ENCODE data around the gene SLC1A7. TPM values are rescaled to one million over a fixed set of nuclear protein-coding genes. Genes with fewer than 3 reads are reported as not detected.

SLC1A7 gene
- total and polyA plus RNA-seq, 2 of the 13 experiments (the other 11 are each of a cell fraction or from before 2014, with no cell fraction given), result 0.04 to 2.0 TPM

DNA sequence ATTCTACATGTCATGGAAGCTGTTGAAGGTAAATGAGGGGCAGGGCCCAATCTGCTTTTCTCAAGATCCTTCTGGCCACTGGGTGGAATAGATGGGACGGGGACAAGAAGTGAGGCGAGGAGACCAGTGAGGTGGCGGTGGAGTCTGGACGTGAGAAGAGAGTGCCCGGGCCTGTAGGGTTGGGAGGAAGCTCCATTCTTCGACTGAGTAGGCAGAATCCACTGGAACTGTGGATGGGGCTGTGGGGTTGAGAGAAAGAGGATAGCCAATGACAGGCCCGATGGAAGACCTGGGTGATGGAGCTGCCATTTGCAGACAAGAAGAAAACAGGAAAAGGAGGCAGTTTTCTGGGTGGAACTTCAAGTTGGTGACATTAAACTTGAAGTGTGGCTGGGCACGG lies 10.3 kb downstream of the SLC1A7 start (continued):
- TF ChIP-seq ZHX2 (IDR thresholded peaks at IDR 0.05; ENCODE audit: low read depth), result no peak
- TF ChIP-seq ZHX2 (CRISPR knock-in tag; IDR thresholded peaks at IDR 0.05; ENCODE audit: borderline replicate concordance), result no peak
- TF ChIP-seq FLYWCH1 (CRISPR knock-in tag; IDR thresholded peaks at IDR 0.05), result no peak

- in situ Hi-C loops (cut with HindIII; ENCODE audit: extremely low pct_ligation_motif_present, low pct_unique_long_range_greater_than_20kb), result no loop called here
- Histone ChIP-seq H3K27me3 (ENCODE audit: control insufficient read depth in 1 of 2, insufficient read depth in 2 of 2, low read length in 2 of 2) (peaks cover 3 to 5% of the 10 kb centered on the region in 2 experiments; a peak in 3 of 5 replicates), H4K20me1 (ENCODE audit: insufficient read depth, low read length) (no peaks in the 10 kb centered on the region), H3K9ac (ENCODE audit: insufficient read depth, low read depth, low read length) (no peak overlapping the region), H3K27ac (ENCODE audit: extremely low read length, insufficient read depth, low read length) (peak overlapping the region; percentile 19), H3K4me1 (ENCODE audit: insufficient read depth, low read length) (peaks cover 77% of the 10 kb centered on the region), H3K4me3 (replicated peaks in 1 of 3; ENCODE audit: insufficient read depth in 1 of 3, low read depth in 2 of 3, low read length in 3 of 3) (no peak overlapping the region), H3K9me3 (ENCODE audit: low read length) (no peaks in the 10 kb centered on the region), H3K36me3 (replicated peaks in 1 of 2; ENCODE audit: control insufficient read depth in 1 of 2, insufficient read depth in 2 of 2, low read length in 2 of 2) (no peaks in the 10 kb centered on the region), H2AFZ (ENCODE audit: low read length) (no peak overlapping the region), H3K4me2 (ENCODE audit: low read depth, low read length) (peak overlapping the region; percentile 40), H3K79me2 (ENCODE audit: insufficient read depth, low read length) (no peaks in the 10 kb centered on the region)
- no peak for FAIRE-seq
- no TSS peak for BruUV-seq (replicated peaks)
- WGBS (ENCODE audit: low lambda C conversion rate), result 47% methylated on average over 2 of the region's 2 CpGs
- ChIA-PET POLR2A (interaction anchor here (0.9 to 2.9 kb wide), 6 partner anchors 10 to 51 kb away, joined by 3 to 16 read pairs (median 6); no protein-coding TSS in a partner anchor), CTCF (ENCODE audit: low intra/inter-chr PET ratio, low total read pairs) (no interaction called here)
- TF ChIP-seq FOXA3 (CRISPR knock-in tag; IDR thresholded peaks at IDR 0.05) (no peak), SMARCE1 (IDR thresholded peaks at IDR 0.05; ENCODE audit: borderline replicate concordance) (no peak), ZKSCAN1 (IDR thresholded peaks at IDR 0.05; ENCODE audit: low read length) (peak; percentile 45; the same call in 1 of the 2 replicates), HNRNPLL (IDR thresholded peaks at IDR 0.05; ENCODE audit: low read depth, low read length, poor library complexity, severe bottlenecking) (no peak), HHEX (CRISPR knock-in tag; IDR thresholded peaks at IDR 0.05) (no peak), ZNF546 (CRISPR knock-in tag; conservative IDR thresholded peaks at IDR 0.05) (no peak), PHF21A (CRISPR knock-in tag; IDR thresholded peaks at IDR 0.05) (no peak)
- TF ChIP-seq, protein P1, sequence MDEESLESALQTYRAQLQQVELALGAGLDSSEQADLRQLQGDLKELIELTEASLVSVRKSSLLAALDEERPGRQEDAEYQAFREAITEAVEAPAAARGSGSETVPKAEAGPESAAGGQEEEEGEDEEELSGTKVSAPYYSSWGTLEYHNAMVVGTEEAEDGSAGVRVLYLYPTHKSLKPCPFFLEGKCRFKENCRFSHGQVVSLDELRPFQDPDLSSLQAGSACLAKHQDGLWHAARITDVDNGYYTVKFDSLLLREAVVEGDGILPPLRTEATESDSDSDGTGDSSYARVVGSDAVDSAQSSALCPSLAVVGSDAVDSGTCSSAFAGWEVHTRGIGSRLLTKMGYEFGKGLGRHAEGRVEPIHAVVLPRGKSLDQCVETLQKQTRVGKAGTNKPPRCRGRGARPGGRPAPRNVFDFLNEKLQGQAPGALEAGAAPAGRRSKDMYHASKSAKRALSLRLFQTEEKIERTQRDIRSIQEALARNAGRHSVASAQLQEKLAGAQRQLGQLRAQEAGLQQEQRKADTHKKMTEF (CRISPR knock-in tag; IDR thresholded peaks at IDR 0.05), result no peak
- TF ChIP-seq, protein P2, sequence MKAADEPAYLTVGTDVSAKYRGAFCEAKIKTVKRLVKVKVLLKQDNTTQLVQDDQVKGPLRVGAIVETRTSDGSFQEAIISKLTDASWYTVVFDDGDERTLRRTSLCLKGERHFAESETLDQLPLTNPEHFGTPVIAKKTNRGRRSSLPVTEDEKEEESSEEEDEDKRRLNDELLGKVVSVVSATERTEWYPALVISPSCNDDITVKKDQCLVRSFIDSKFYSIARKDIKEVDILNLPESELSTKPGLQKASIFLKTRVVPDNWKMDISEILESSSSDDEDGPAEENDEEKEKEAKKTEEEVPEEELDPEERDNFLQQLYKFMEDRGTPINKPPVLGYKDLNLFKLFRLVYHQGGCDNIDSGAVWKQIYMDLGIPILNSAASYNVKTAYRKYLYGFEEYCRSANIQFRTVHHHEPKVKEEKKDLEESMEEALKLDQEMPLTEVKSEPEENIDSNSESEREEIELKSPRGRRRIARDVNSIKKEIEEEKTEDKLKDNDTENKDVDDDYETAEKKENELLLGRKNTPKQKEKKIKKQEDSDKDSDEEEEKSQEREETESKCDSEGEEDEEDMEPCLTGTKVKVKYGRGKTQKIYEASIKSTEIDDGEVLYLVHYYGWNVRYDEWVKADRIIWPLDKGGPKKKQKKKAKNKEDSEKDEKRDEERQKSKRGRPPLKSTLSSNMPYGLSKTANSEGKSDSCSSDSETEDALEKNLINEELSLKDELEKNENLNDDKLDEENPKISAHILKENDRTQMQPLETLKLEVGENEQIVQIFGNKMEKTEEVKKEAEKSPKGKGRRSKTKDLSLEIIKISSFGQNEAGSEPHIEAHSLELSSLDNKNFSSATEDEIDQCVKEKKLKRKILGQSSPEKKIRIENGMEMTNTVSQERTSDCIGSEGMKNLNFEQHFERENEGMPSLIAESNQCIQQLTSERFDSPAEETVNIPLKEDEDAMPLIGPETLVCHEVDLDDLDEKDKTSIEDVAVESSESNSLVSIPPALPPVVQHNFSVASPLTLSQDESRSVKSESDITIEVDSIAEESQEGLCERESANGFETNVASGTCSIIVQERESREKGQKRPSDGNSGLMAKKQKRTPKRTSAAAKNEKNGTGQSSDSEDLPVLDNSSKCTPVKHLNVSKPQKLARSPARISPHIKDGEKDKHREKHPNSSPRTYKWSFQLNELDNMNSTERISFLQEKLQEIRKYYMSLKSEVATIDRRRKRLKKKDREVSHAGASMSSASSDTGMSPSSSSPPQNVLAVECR (CRISPR knock-in tag; IDR thresholded peaks at IDR 0.05; ENCODE audit: borderline replicate concordance), result 0 out of 2 replicates have a peak, but pooled peaks have one; percentile 1
- intact Hi-C loops (cut with micrococcal nuclease; ENCODE audit: unreplicated experiment), result no loop called here
- ATAC-seq, result no peak
- DNase-seq (ENCODE audit: low spot score), result no peak
Observed at GRCh38 chr1:53131590-53131938, 10.9 kb downstream of the SLC1A7 start.

All from HepG2 (cell line).